Skeletal muscle tissue (tissue), 4 donors: ENCODE data around the gene CD40LG. TPM values are rescaled to one million over a fixed set of nuclear protein-coding genes. Genes with fewer than 3 reads are reported as not detected.

Experiments used
- H3K27ac ChIP-seq: one replicate; pipeline ENCODE4 v1.7.0; 2013; ENCODE audit warnings: mild to moderate bottlenecking, low read depth, low read length, inconsistent platforms
- H3K27me3 ChIP-seq, 3 donors: one replicate each; pipeline ENCODE4 v1.7.0; 2013; ENCODE audit warnings: low read length in 3 of 3; ENCODE audit not compliant: control insufficient read depth in 3 of 3, insufficient read depth in 3 of 3
- H3K36me3 ChIP-seq, 3 donors: one replicate each; pipeline ENCODE4 v1.7.0; 2013; ENCODE audit warnings: low read length in 3 of 3; ENCODE audit not compliant: control insufficient read depth in 3 of 3, insufficient read depth in 3 of 3
- H3K4me1 ChIP-seq, 3 donors: one replicate each; pipeline ENCODE4 v1.7.0; 2013; ENCODE audit warnings: low read length in 3 of 3, mild to moderate bottlenecking in 3 of 3; ENCODE audit not compliant: control insufficient read depth in 3 of 3, insufficient read depth in 3 of 3
- H3K4me3 ChIP-seq, 3 donors: one replicate each; pipeline ENCODE4 v1.7.0; 2013; ENCODE audit warnings: low read length in 3 of 3
- H3K9ac ChIP-seq, 3 donors: one replicate each; pipeline ENCODE4 v1.7.0; 2013; ENCODE audit warnings: low read length in 3 of 3, mild to moderate bottlenecking in 3 of 3, moderate library complexity in 2 of 3, low read depth in 1 of 3
- H3K9me3 ChIP-seq, 3 donors: one replicate each; pipeline ENCODE4 v1.7.0; 2013; ENCODE audit warnings: low read length in 3 of 3; ENCODE audit not compliant: control insufficient read depth in 3 of 3
- total RNA-seq: library from RNA; depleted of rRNA; stranded (reverse); fragments of >200 nt; gene quantifications from one replicate; pipeline ENCODE4 v1.2.3, GENCODE V29; 2014
- donor health status: Osteomylitis.

The CD40LG gene
- total RNA-seq, 1 donor from 2014 or later = not detected

DNA sequence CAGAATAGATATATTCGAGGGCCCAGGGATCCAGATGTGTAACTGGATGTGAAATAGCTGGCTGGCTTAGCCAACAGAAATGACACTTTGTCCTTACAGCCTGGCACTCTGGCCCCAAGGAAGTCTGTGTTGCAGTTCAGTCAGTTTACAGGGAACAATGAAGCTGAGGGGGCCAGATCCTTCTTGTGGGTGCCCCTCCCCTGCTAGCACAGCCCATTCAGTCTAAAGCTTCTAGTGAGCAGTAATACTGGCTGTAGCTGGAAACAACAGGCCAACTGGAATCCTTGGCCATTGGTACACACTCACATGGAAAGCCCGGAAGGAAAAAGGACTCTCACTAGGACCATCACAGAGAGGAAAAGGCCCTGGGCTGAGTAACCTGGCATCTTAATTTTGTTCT is 22.7 kb upstream of the CD40LG start:
- no peaks in the 10 kb centered on the region for H3K9me3 ChIP-seq
- H3K36me3 ChIP-seq = no peaks in the 10 kb centered on the region
- H3K4me1 ChIP-seq = no peaks in the 10 kb centered on the region
- H3K9ac ChIP-seq = no peak overlapping the region
- H3K27ac ChIP-seq = no peak overlapping the region
- no peak overlapping the region for H3K4me3 ChIP-seq
- H3K27me3 ChIP-seq = no peaks in the 10 kb centered on the region

DNA sequence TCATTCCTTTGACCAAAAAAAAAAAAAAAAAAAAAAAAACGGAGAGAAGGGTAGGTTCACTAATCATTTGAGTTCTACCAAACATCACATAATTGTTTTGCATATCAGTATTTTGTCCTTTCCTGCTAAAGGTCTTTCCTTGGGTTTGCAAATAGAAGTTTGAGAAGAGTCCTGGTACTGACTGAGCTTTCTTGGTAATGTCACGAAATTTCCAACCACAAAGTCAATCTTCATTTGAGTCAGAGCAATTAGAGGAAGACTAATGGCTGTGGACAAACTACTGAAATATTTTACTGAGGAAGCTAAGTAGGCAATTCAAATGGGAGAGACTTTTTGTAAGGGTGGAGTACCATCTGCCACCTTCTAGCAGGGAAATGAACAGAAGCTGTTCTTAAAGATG is 21.7 kb upstream of the CD40LG start:
- Histone ChIP-seq H3K9me3 (no peaks in the 10 kb centered on the region), H3K36me3 (no peaks in the 10 kb centered on the region), H3K27ac (no peak overlapping the region), H3K4me1 (no peaks in the 10 kb centered on the region), H3K27me3 (no peaks in the 10 kb centered on the region), H3K4me3 (no peak overlapping the region), H3K9ac (no peak overlapping the region)

DNA sequence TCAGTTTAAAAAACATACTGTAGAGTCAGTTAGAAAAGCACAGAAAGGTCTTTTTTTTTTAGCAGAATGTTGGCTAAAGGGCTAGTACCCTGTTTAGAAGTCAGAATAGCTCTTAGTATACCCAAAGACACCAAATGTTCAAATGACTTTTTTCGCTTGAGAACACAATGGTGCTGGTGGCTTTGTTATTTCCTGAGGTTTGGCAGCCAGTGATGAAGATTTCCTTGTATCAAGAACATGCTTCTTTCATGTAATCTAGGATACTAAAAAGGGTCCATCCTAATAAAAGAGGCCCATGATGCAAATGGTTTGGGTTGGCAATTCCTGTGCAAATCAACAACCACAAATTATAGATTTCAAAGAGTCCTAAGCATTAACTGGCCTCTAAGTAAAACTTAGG is 21.1 kb upstream of the CD40LG start:
- no peak overlapping the region for H3K27ac ChIP-seq
- H3K27me3 ChIP-seq = no peaks in the 10 kb centered on the region
- no peaks in the 10 kb centered on the region for H3K36me3 ChIP-seq
- H3K4me3 ChIP-seq = no peak overlapping the region
- H3K9me3 ChIP-seq = no peaks in the 10 kb centered on the region
- no peak overlapping the region for H3K9ac ChIP-seq
- no peaks in the 10 kb centered on the region for H3K4me1 ChIP-seq

DNA sequence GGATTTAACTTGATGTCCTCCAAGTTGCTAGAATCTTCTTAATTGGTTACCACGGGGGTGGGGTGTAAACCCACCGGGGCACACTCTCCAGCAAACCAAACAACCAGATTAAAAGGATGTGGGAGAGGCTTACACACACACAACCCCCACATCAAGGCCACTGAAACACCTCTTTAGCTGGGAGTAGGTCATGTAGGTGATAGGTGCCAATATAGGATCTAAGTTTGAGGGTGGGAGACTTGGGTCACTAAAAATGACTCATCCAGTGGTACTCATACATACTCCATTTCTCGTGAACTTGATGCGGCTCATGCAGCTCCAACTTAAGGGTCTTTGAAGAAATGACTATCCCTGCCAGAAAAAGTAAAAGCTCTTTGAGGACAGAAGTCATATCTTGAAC is 20.5 kb upstream of the CD40LG start:
- no peak overlapping the region for H3K9ac ChIP-seq
- no peaks in the 10 kb centered on the region for H3K36me3 ChIP-seq
- H3K27ac ChIP-seq = no peak overlapping the region
- H3K4me3 ChIP-seq = no peak overlapping the region
- H3K4me1 ChIP-seq = no peaks in the 10 kb centered on the region
- no peaks in the 10 kb centered on the region for H3K27me3 ChIP-seq
- no peaks in the 10 kb centered on the region for H3K9me3 ChIP-seq

DNA sequence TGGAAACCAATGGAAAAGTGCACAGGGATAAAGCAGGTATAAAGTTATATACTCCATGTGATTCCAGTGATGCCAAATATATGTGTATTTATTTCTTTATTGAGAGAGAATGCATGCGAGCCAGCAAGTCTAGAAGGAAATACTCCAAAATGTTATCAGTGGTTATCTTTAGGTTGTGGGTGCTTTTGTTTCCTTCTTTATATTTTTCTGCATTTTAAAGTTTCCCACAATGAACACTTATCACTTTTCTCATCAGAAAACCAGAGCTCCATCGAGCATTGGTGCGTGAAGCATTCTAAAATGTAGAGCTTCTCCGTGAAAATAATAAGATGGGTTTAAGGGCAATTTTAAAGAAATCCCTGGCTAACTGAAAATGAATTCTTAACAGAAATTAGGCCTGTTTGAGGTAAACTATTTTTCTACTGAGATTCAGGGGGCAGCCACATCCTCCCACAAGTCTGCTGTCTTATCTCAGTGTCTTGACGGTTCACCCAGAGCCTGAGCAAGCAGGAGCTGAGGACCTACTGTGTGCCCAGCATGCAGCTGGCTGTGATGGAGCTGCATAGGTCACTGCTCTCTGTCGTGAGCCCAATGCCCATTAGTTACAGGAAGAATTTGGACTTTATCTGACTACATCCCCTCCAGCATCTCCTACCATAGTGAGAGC is 18.7 kb upstream of the CD40LG start:
- Histone ChIP-seq H3K9me3 (no peaks in the 10 kb centered on the region), H3K4me3 (no peak overlapping the region), H3K4me1 (no peaks in the 10 kb centered on the region), H3K27ac (no peak overlapping the region), H3K9ac (no peak overlapping the region), H3K36me3 (no peaks in the 10 kb centered on the region), H3K27me3 (no peaks in the 10 kb centered on the region)

DNA sequence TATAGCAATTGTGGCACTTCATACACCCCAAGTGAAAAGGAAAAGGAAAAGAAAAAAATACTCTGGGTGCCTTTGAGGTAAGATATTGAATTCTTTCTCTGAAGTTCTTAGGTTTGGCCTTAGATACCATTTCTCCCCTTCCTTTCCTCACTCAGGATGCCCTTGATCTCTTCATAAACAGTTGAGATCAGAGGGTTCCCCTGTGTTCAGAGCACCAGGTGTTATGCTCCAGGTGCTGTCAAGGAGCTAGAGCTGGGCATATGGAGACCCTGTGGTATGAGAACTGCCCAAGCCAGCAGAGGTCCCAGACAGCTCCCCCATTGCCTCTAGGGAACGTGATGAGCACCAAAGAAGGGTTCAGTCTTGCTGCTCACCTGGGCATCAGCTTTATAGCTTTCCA is 17.1 kb upstream of the CD40LG start:
- H3K27me3 ChIP-seq = no peaks in the 10 kb centered on the region
- no peaks in the 10 kb centered on the region for H3K4me1 ChIP-seq
- H3K27ac ChIP-seq = no peak overlapping the region
- H3K9me3 ChIP-seq = no peaks in the 10 kb centered on the region
- no peaks in the 10 kb centered on the region for H3K36me3 ChIP-seq
- H3K4me3 ChIP-seq = no peak overlapping the region
- H3K9ac ChIP-seq = no peak overlapping the region

DNA sequence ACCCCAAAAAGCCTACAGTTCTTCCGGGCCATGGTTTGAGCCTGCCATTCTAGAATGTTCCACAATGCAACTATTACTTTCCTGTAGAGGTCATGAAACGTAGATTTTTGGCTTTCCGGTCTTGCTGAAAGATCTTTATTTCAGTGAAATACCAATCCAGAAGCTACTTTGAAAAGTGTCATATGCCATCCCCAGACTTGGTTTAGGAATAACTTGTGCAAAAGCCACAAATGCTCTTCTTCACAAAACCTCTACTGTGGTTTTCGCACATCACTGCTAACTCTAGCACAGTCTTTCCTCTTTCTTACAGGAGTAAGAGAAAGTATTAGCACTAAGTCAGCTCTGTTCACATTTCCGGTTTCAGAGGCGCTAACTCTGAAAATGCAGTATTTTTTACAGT is 12.7 kb upstream of the CD40LG start:
- Histone ChIP-seq H3K27ac (no peak overlapping the region), H3K9me3 (no peaks in the 10 kb centered on the region), H3K36me3 (no peaks in the 10 kb centered on the region), H3K4me3 (no peak overlapping the region), H3K27me3 (peaks cover 0 to 4% (median 0%) of the 10 kb centered on the region in 3 donors), H3K9ac (no peak overlapping the region), H3K4me1 (no peaks in the 10 kb centered on the region)

DNA sequence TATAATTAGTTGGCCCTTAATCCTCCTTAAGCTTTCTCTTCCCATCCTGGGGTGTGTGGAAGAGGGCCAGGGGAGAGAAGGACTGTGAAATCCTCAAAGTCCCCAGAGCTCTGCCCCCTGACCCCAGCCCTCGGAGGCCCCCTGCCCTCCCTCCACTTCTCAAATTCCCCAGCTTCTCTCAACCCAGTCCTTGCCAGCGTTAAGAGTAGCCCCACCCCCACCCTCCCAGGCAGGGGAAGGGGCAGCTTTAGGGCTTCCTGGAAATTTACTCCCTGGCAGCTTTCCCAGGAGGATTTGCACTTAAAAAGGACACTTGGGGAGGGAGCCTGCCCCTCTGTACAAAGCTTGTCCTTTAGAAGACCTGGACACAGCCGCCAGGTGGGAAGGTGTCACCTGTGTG is 11.8 kb upstream of the CD40LG start:
- H3K4me1 ChIP-seq = no peaks in the 10 kb centered on the region
- no peaks in the 10 kb centered on the region for H3K36me3 ChIP-seq
- H3K27me3 ChIP-seq = peaks cover 0 to 4% (median 0%) of the 10 kb centered on the region in 3 donors
- no peak overlapping the region for H3K27ac ChIP-seq
- H3K4me3 ChIP-seq = no peak overlapping the region
- no peak overlapping the region for H3K9ac ChIP-seq
- H3K9me3 ChIP-seq = no peaks in the 10 kb centered on the region

DNA sequence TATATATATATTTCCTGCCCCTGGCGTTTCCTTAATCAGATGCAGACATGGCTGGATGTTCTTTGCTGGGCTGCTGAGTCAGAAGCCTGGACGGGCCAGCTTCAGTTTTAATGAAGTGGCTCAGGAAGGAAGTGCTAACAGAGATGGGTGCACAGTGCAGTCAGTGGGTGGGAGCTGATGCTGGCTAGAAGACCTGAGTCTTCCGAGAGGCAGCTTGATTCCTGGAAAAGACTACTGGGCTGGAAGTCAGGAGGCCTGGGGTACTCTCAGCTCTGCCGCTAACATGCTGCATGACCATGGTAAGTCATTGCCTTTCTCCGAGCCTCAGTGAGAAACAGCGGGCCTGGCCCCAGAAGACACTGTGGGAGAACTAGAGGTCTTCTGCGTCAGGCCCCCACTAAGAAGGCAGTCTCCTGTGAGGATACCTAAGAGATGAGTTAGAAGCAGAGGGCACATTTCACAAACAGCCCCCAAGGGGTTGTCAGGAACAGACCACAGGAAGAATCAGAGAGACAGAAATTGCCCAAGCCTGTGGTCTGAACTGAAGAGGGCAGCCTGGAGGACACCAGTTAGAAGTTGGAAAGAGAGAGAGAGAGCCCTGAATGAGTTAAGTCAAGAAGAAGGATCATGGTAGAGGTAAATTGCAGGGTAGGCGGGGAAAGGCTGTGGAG is 8.3 kb upstream of the CD40LG start:
- no peaks in the 10 kb centered on the region for H3K4me1 ChIP-seq
- H3K9ac ChIP-seq = no peak overlapping the region
- H3K4me3 ChIP-seq = no peak overlapping the region
- H3K9me3 ChIP-seq = no peaks in the 10 kb centered on the region
- H3K27me3 ChIP-seq = peaks cover 0 to 4% (median 0%) of the 10 kb centered on the region in 3 donors
- H3K27ac ChIP-seq = no peak overlapping the region
- H3K36me3 ChIP-seq = no peaks in the 10 kb centered on the region

DNA sequence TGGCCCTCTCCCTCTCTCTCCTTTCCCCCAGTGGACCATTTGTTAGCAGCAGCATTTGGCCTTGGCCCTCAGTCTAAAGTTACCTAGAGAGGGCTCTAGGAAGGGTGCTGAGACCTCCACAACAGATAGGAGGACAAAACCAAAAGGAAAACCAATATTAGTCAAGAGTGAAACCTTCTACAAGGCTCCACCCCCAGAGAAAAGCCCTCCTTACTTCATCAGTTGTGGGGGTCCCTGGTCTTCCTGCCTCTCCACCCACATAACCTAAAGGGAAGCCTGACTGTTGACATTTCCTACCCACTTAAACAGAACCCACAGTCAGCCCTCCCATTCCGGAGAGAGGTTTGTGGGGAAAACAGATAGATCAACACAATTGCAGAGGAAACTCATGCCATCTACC is 4.7 kb upstream of the CD40LG start:
- Histone ChIP-seq H3K9me3 (no peaks in the 10 kb centered on the region), H3K4me3 (no peak overlapping the region), H3K27me3 (no peaks in the 10 kb centered on the region), H3K36me3 (no peaks in the 10 kb centered on the region), H3K9ac (no peak overlapping the region), H3K4me1 (no peaks in the 10 kb centered on the region), H3K27ac (no peak overlapping the region)
